ENCODE results near the gene PKMYT1. TPM values are rescaled to one million over a fixed set of nuclear protein-coding genes. Genes with fewer than 3 reads are reported as not detected.

The PKMYT1 gene
- total and polyA plus RNA-seq, 9 of the 15 experiments (the other 6 are each of a cell fraction or from before 2014, with no cell fraction given) = 8.7 to 201 (median 37.8) TPM

- TF ChIP-seq VEZF1 (CRISPR knock-in tag; IDR thresholded peaks at IDR 0.05) (peak; percentile 71), ZBED1 (IDR thresholded peaks at IDR 0.05) (0 out of 2 replicates have a peak, but pooled peaks have one; percentile 40), TCF7 (IDR thresholded peaks at IDR 0.05; ENCODE audit: borderline replicate concordance) (no peak), TFAP4 (CRISPR knock-in tag; IDR thresholded peaks at IDR 0.05; ENCODE audit: borderline replicate concordance) (peak; percentile 85; the same call in 1 of the 2 replicates), CBFB (CRISPR knock-in tag; IDR thresholded peaks at IDR 0.05) (no peak), ZNF79 (CRISPR knock-in tag; IDR thresholded peaks at IDR 0.05; ENCODE audit: low read depth) (no peak), CCNT2 (IDR thresholded peaks at IDR 0.05; ENCODE audit: borderline replicate concordance, extremely low read depth, insufficient read length, low read depth, low read length) (peak; percentile 64), CBFA2T2 (conservative IDR thresholded peaks at IDR 0.05) (peak; percentile 7; the same call in 1 of the 2 replicates), NFRKB (IDR thresholded peaks at IDR 0.05; ENCODE audit: low read depth) (no peak), ZNF224 (CRISPR knock-in tag; IDR thresholded peaks at IDR 0.05) (no peak), SAFB (IDR thresholded peaks at IDR 0.05; ENCODE audit: borderline replicate concordance, low read depth, low read length) (no peak), ELF1 (tag; IDR thresholded peaks at IDR 0.05) (no peak), ZNF41 (CRISPR knock-in tag; conservative IDR thresholded peaks at IDR 0.05) (no peak), ZNF274 (IDR thresholded peaks at IDR 0.05; ENCODE audit: borderline replicate concordance, low read depth, low read length) (no peak), FOXK1 (CRISPR knock-in tag; IDR thresholded peaks at IDR 0.05; ENCODE audit: borderline replicate concordance) (no peak), SIN3B (IDR thresholded peaks at IDR 0.05; ENCODE audit: low read depth) (no peak), CTCF (IDR thresholded peaks at IDR 0.05 in 2 of 3, conservative IDR thresholded peaks at IDR 0.05 in 1 of 3; ENCODE audit: insufficient read depth in 2 of 3, low read depth in 1 of 3, low read length in 3 of 3) (peak; percentile 61 to 96 (median 91); a peak in 5 of 6 replicates), RB1 (IDR thresholded peaks at IDR 0.05; ENCODE audit: low read depth) (peak; percentile 77; the same call in 1 of the 2 replicates), POLR2AphosphoS5 (IDR thresholded peaks at IDR 0.05; ENCODE audit: control insufficient read depth, insufficient read depth, low read depth, low read length) (peak; percentile 30; the same call in 1 of the 2 replicates), ZNF263 (CRISPR knock-in tag; IDR thresholded peaks at IDR 0.05; ENCODE audit: borderline replicate concordance) (0 out of 2 replicates have a peak, but pooled peaks have one; percentile 25), KDM2B (CRISPR knock-in tag; IDR thresholded peaks at IDR 0.05) (no peak), ZNF584 (CRISPR knock-in tag; IDR thresholded peaks at IDR 0.05; ENCODE audit: low read depth) (no peak)
These were observed 47.9 kb upstream of the PKMYT1 start (continued) for GRCh38 chr16:3027983-3028715.
